Breast epithelium (tissue), 4 donors: ENCODE measurements around the gene NGF. TPM values are rescaled to one million over a fixed set of nuclear protein-coding genes. Genes with fewer than 3 reads are reported as not detected.

Source experiments
- DNase-seq, 2 donors: peaks; one replicate each; pipeline ENCODE4 v3.0.0-alpha.2; 2019; ENCODE audit warnings: low spot score in 2 of 2
- H3K27ac ChIP-seq, 2 donors: fragments of 200-600 bp; sonication (generic) in 1 of 2; one replicate each; pipeline ENCODE4 v1.5.1; 2016 to 2019; ENCODE audit warnings: mild to moderate bottlenecking in 1 of 2
- H3K27me3 ChIP-seq, 2 donors: fragments of 200-600 bp; sonication (generic) in 1 of 2; one replicate each; pipeline versions ENCODE4 v1.5.1 to v1.6.0; 2017 to 2019; ENCODE audit warnings: control low read depth in 1 of 2, mild to moderate bottlenecking in 1 of 2
- H3K36me3 ChIP-seq: fragments of 200-600 bp; one replicate; pipeline ENCODE4 v1.5.1; 2019
- H3K4me1 ChIP-seq, 2 donors: fragments of 200-600 bp; sonication (generic); one replicate each; pipeline ENCODE4 v1.5.1; 2016 to 2019; ENCODE audit warnings: control low read depth in 1 of 2
- H3K4me3 ChIP-seq, 3 donors: fragments of 200-600 bp; sonication (generic); 1 replicate in 2 of 3; 2 replicates in 1 of 3; pipeline ENCODE4 v1.5.1; 2016 to 2019; ENCODE audit warnings: mild to moderate bottlenecking in 3 of 3, moderate library complexity in 2 of 3
- H3K9me3 ChIP-seq, 2 donors: fragments of 200-600 bp; sonication (generic) in 1 of 2; one replicate each; pipeline ENCODE4 v1.5.1; 2016 to 2019; ENCODE audit warnings: control low read depth in 1 of 2
- CTCF ChIP-seq, 3 donors: fragments of 450-650 bp; IDR thresholded peaks; one replicate each; pipeline ENCODE4 v1.5.1; 2016 to 2017; ENCODE audit warnings: antibody characterized with exemption in 3 of 3, mild to moderate bottlenecking in 3 of 3, moderate library complexity in 3 of 3
- POLR2A ChIP-seq: fragments of 450-650 bp; IDR thresholded peaks from one replicate; pipeline ENCODE4 v1.6.1; 2016; ENCODE audit warnings: antibody characterized with exemption, mild to moderate bottlenecking, moderate library complexity
- POLR2AphosphoS5 ChIP-seq, 3 donors: sonication (generic); formaldehyde crosslinking; IDR thresholded peaks; one replicate each; pipeline ENCODE4 v1.6.1; 2017; ENCODE audit warnings: antibody characterized with exemption in 3 of 3
- intact Hi-C: fragments of 100-400 bp; cut with DNase I; formaldehyde crosslinking; loops from one replicate; pipeline ENCODE4 v1.15.1; 2023; ENCODE audit warnings: low total_unique reads
- total RNA-seq, 3 donors: library from RNA; depleted of rRNA; stranded (reverse); fragments of >200 nt; gene quantifications; one replicate each; pipeline ENCODE4 v1.1.0, GENCODE V29; 2016

The NGF gene
- total RNA-seq, 3 donors from 2014 or later, result 0.64 to 7.2 (median 3.4) TPM

GRCh38 chr1:115308969-115309368 is 29.1 kb downstream of the NGF start:
- DNase-seq, result no peak
- no peaks in the 10 kb centered on the region for H3K36me3 ChIP-seq
- H3K27ac ChIP-seq, result no peak overlapping the region
- no peaks in the 10 kb centered on the region for H3K9me3 ChIP-seq
- no peaks in the 10 kb centered on the region for H3K4me1 ChIP-seq
- intact Hi-C loops, result no loop called here
- H3K4me3 ChIP-seq, result no peak overlapping the region
- no peaks in the 10 kb centered on the region for H3K27me3 ChIP-seq
- TF ChIP-seq CTCF (IDR thresholded peaks at IDR 0.05) (no peak), POLR2A (no peak), POLR2AphosphoS5 (IDR thresholded peaks at IDR 0.05) (no peak)

GRCh38 chr1:115307661-115308060 is 30.4 kb downstream of the NGF start:
- no peak for TF ChIP-seq CTCF (IDR thresholded peaks at IDR 0.05)
- TF ChIP-seq POLR2AphosphoS5 (IDR thresholded peaks at IDR 0.05), result no peak
- no peak for TF ChIP-seq POLR2A
- no peaks in the 10 kb centered on the region for H3K9me3 ChIP-seq
- H3K36me3 ChIP-seq, result no peaks in the 10 kb centered on the region
- DNase-seq, result no peak
- intact Hi-C loops, result no loop called here
- H3K4me3 ChIP-seq, result no peak overlapping the region
- H3K27me3 ChIP-seq, result no peaks in the 10 kb centered on the region
- no peak overlapping the region for H3K27ac ChIP-seq
- no peaks in the 10 kb centered on the region for H3K4me1 ChIP-seq

- Histone ChIP-seq H3K27ac (no peak overlapping the region), H3K36me3 (no peaks in the 10 kb centered on the region), H3K4me1 (no peaks in the 10 kb centered on the region), H3K9me3 (no peaks in the 10 kb centered on the region), H3K4me3 (no peak overlapping the region), H3K27me3 (no peaks in the 10 kb centered on the region)
- DNase-seq, result no peak
- TF ChIP-seq POLR2AphosphoS5 (IDR thresholded peaks at IDR 0.05), result no peak
- no peak for TF ChIP-seq POLR2A
- no peak for TF ChIP-seq CTCF (IDR thresholded peaks at IDR 0.05)
- intact Hi-C loops, result no loop called here
Measured at GRCh38 chr1:115306146-115306545, 31.9 kb downstream of the NGF start.

GRCh38 chr1:115303364-115303763 is 34.7 kb downstream of the NGF start:
- intact Hi-C loops, result no loop called here

GRCh38 chr1:115302390-115302961 is 35.6 kb downstream of the NGF start:
- peak overlapping the region; percentile 71 to 87 for H3K27ac ChIP-seq
- peak in 1 of 2 donors; percentile 44 for DNase-seq
- intact Hi-C loops, result no loop called here
- no peaks in the 10 kb centered on the region for H3K4me1 ChIP-seq
- H3K4me3 ChIP-seq, result no peak overlapping the region
- TF ChIP-seq POLR2AphosphoS5 (IDR thresholded peaks at IDR 0.05), result no peak
- TF ChIP-seq CTCF (IDR thresholded peaks at IDR 0.05), result no peak
- TF ChIP-seq POLR2A, result no peak
- H3K27me3 ChIP-seq, result no peaks in the 10 kb centered on the region
- H3K9me3 ChIP-seq, result no peaks in the 10 kb centered on the region
- H3K36me3 ChIP-seq, result no peaks in the 10 kb centered on the region

More at GRCh38 chr1:115303364-115303763, 34.7 kb downstream of the NGF start:
- Histone ChIP-seq H3K27me3 (no peaks in the 10 kb centered on the region), H3K36me3 (no peaks in the 10 kb centered on the region), H3K27ac (peak overlapping the region; percentile 71 to 78), H3K4me1 (no peaks in the 10 kb centered on the region), H3K9me3 (no peaks in the 10 kb centered on the region), H3K4me3 (no peak overlapping the region)
- no peak for TF ChIP-seq CTCF (IDR thresholded peaks at IDR 0.05)
- no peak for TF ChIP-seq POLR2A
- TF ChIP-seq POLR2AphosphoS5 (IDR thresholded peaks at IDR 0.05), result no peak
- DNase-seq, result no peak
